Progenitor cell of endocrine pancreas (in vitro differentiated cells): ENCODE data around the gene CCDC78. TPM values are rescaled to one million over a fixed set of nuclear protein-coding genes. Genes with fewer than 3 reads are reported as not detected.

Experiments
- DNase-seq: peaks from one replicate; pipeline ENCODE4 v3.0.0; 2021; ENCODE audit warnings: low spot score; ENCODE audit not compliant: unreplicated experiment
- H3K27ac Mint-ChIP-seq: 2 replicates; pipeline ENCODE4 v1.8.0; 2021; ENCODE audit warnings: mild to moderate bottlenecking, moderate library complexity, mixed read lengths
- H3K27me3 Mint-ChIP-seq: 2 replicates; pipeline ENCODE4 v1.8.0; 2021; ENCODE audit warnings: mixed read lengths
- H3K36me3 Mint-ChIP-seq: 2 replicates; pipeline ENCODE4 v1.8.0; 2022; ENCODE audit warnings: mixed read lengths; ENCODE audit not compliant: insufficient read depth
- H3K4me1 Mint-ChIP-seq: 2 replicates; pipeline ENCODE4 v1.8.0; 2021; ENCODE audit warnings: low read depth, mixed read lengths
- H3K4me3 Mint-ChIP-seq: 2 replicates; pipeline ENCODE4 v1.8.0; 2021; ENCODE audit warnings: low read depth, mild to moderate bottlenecking, moderate library complexity, mixed read lengths
- H3K9me3 Mint-ChIP-seq: 2 replicates; pipeline ENCODE4 v1.8.0; 2021; ENCODE audit warnings: low read depth, mixed read lengths
- total RNA-seq: library from RNA; stranded (reverse); gene quantifications from 2 replicates; pipeline ENCODE4 v1.2.1, GENCODE V29; 2021
- TF ChIP-seq, protein P1 (sequence below): fragments of 200-600 bp; sonication (generic); IDR thresholded peaks from one replicate; pipeline ENCODE4 v1.5.0; 2021; ENCODE audit warnings: antibody characterized with exemption, mild to moderate bottlenecking; ENCODE audit not compliant: unreplicated experiment

The CCDC78 gene
- total RNA-seq, 1 donor from 2014 or later: 3.2 TPM

DNA sequence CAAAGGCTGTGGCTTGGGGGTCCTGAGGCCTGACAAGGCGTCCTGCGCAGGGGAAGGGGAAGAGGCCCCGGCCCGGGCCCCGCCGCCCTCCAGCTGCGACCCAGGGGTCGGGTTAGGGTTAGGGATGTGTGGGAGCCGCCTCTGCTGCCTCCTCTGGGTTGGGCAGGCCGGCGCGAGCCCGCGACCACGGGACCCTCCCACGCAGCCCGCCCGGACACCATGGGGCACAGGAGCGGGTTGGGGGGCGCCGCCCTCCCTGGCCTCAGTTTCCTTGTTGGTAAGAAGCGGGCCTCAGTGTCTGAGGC lies 14.2 kb upstream of the CCDC78 start:
- Mint-ChIP-seq H3K27ac (no peak overlapping the region), H3K4me3 (peak overlapping the region; percentile 80), H3K9me3 (no peaks in the 10 kb centered on the region), H3K4me1 (peaks cover 3% of the 10 kb centered on the region), H3K36me3 (peaks cover 5% of the 10 kb centered on the region), H3K27me3 (no peaks in the 10 kb centered on the region)
- TF ChIP-seq, protein P1, sequence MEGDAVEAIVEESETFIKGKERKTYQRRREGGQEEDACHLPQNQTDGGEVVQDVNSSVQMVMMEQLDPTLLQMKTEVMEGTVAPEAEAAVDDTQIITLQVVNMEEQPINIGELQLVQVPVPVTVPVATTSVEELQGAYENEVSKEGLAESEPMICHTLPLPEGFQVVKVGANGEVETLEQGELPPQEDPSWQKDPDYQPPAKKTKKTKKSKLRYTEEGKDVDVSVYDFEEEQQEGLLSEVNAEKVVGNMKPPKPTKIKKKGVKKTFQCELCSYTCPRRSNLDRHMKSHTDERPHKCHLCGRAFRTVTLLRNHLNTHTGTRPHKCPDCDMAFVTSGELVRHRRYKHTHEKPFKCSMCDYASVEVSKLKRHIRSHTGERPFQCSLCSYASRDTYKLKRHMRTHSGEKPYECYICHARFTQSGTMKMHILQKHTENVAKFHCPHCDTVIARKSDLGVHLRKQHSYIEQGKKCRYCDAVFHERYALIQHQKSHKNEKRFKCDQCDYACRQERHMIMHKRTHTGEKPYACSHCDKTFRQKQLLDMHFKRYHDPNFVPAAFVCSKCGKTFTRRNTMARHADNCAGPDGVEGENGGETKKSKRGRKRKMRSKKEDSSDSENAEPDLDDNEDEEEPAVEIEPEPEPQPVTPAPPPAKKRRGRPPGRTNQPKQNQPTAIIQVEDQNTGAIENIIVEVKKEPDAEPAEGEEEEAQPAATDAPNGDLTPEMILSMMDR: no peak
- DNase-seq: no peak

DNA sequence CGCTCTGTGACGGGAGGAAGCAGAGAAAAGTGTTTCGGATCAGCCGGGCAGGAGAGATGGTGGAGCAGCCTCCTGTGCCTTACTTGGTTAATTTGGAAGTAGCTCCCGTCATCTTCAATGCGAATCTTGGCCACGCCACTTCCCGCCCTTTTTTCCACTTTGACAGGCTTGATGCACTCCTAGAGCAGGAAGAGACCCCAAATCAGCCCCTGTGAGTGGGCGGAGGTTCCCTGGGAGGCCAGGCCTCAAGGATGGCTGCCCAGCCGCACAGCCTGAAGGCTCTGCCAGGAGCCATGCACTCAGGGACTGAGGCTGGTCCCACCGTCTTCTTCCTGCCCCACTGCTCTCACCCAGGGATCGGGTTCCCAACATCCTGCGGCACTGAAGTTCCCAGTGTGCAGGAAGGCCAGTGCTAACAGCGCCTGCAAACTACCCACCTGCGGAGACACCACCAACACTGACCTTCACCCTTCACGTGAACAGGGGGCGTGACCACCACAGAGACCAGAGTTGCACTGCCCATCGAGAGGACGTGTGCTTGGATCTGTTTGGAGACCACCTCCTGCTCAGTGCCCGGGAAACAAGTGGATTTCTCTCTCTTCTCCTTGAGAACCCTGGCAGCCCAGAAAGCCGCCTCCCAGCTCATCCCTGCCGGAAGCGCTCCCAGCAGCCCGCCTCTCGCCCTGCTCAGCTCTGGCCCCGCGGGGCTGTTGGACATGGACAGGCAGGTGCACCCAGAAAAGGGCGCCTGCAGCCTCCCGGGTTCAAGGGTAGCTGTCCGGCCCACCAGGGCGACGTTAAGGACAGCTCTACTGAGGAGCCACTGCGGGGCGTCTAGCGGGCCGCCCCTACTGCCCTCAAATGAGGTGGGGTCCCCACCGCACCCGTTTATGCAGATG lies 13.6 kb upstream of the CCDC78 start:
- peaks cover 3% of the 10 kb centered on the region for H3K4me1 Mint-ChIP-seq
- no peaks in the 10 kb centered on the region for H3K9me3 Mint-ChIP-seq
- no peak for DNase-seq
- peak overlapping the region; percentile 80 for H3K4me3 Mint-ChIP-seq
- no peaks in the 10 kb centered on the region for H3K27me3 Mint-ChIP-seq
- H3K36me3 Mint-ChIP-seq: peaks cover 7% of the 10 kb centered on the region
- TF ChIP-seq, protein P1: no peak
- peak overlapping the region; percentile 29 for H3K27ac Mint-ChIP-seq

DNA sequence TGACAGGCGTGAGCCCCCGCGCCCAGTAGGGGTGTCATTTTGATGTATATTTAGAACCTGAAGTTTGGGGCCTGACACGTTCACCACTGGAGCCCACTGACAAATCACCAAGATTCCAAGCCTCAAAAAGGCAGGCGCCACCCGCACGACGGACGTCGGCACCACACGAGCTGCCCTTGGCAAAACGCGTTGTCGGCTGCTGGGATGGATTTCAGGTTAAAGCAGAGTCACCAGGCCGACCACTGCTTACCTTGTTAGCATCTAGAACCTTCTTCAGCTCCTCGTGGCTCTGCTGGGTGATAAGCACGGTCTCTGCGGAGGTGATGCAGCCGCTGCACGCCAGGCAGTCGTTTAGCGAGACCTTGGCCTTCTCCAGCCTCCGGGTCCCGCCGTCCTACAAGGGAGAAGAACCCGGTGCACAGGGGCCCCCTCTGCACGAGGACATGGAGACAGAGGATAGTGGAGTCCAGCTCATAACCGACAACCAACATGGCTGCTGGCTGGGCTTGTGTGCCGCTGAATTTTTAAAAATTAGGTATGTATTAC lies 10.8 kb upstream of the CCDC78 start:
- H3K27me3 Mint-ChIP-seq: no peaks in the 10 kb centered on the region
- no peak for DNase-seq
- H3K9me3 Mint-ChIP-seq: no peaks in the 10 kb centered on the region
- TF ChIP-seq, protein P1: no peak
- peaks cover 7% of the 10 kb centered on the region for H3K36me3 Mint-ChIP-seq
- no peak overlapping the region for H3K4me3 Mint-ChIP-seq
- peaks cover 3% of the 10 kb centered on the region for H3K4me1 Mint-ChIP-seq
- no peak overlapping the region for H3K27ac Mint-ChIP-seq

- TF ChIP-seq, protein P1: no peak
- Mint-ChIP-seq H3K36me3 (peaks cover 7% of the 10 kb centered on the region), H3K9me3 (no peaks in the 10 kb centered on the region), H3K4me1 (peaks cover 3% of the 10 kb centered on the region), H3K27me3 (no peaks in the 10 kb centered on the region), H3K4me3 (no peak overlapping the region), H3K27ac (no peak overlapping the region)
- DNase-seq: no peak
Observed at GRCh38 chr16:735982-736453, 9.8 kb upstream of the CCDC78 start.

DNA sequence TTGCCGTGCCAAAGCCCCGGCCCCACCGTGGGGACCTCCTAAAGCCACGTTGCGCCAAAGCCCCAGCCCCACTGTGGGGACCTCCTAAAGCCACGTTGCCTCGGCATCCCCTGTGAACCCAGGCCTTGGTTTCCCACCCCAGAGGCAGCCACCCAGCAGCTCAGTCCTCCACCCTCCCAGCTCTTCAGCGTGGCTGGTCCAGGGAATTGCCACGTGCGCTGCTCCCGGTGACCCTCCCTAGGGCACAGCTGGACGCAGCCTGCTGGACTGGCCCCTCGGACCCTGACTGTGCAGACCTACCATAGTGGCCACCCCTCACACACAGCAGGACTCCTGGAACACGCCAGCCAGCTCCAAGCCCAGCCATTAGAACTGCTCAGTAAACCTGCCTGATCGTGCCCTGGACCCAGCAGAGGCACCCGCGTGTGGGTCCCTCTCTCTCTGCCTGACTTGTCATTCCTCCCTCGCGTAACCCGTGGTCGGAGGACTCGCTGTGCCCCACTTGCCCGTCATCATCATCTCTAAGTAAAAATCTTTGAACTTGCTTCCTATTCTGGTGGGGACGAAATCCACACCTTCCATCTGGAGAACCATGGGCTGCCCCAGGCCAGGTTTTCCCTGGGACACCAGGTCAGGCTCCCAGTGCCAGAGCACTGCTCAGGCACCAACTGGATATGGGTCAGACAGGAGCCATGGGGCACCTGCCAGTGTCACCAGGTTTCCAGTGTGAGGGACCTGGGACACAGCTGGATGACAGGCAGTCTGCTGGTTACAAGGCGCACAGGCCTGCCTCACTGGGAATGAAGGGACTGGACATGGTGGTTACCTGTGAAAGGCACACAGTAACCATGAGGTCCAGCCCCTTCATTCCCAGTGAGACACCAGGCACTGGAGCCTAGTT lies 9.0 kb upstream of the CCDC78 start:
- no peak for DNase-seq
- no peaks in the 10 kb centered on the region for H3K27me3 Mint-ChIP-seq
- H3K4me1 Mint-ChIP-seq: peaks cover 3% of the 10 kb centered on the region
- H3K27ac Mint-ChIP-seq: no peak overlapping the region
- peaks cover 7% of the 10 kb centered on the region for H3K36me3 Mint-ChIP-seq
- H3K9me3 Mint-ChIP-seq: no peaks in the 10 kb centered on the region
- no peak overlapping the region for H3K4me3 Mint-ChIP-seq
- TF ChIP-seq, protein P1: no peak
